Ovary (tissue), 3 donors: ENCODE results near the gene MMP24.

ENCODE experiments used
- CTCF ChIP-seq, 3 donors: fragments of 450-650 bp in 2 of 3; fragments of 200-600 bp in 1 of 3; IDR thresholded peaks; one replicate each; pipeline versions ENCODE4 v1.5.1 to v1.8.0; 2016 to 2022; ENCODE audit warnings: antibody characterized with exemption in 3 of 3, mild to moderate bottlenecking in 1 of 3
- EP300 ChIP-seq: sonication (generic); formaldehyde crosslinking; IDR thresholded peaks from one replicate; pipeline ENCODE4 v1.6.1; 2017; ENCODE audit warnings: antibody characterized with exemption
- POLR2A ChIP-seq: fragments of 450-650 bp; IDR thresholded peaks from one replicate; pipeline ENCODE4 v1.6.1; 2017; ENCODE audit warnings: antibody characterized with exemption, mild to moderate bottlenecking, moderate library complexity
- donor health status: DM: no; HTN: no; CAD: no.

GRCh38 chr20:35303382-35303734, 76.9 kb downstream of the MMP24 start:
- TF ChIP-seq CTCF (IDR thresholded peaks at IDR 0.05) (no peak), POLR2A (no peak), EP300 (no peak)
